ENCODE results near the gene MECP2. TPM values are rescaled to one million over a fixed set of nuclear protein-coding genes. Genes with fewer than 3 reads are reported as not detected.

Gene MECP2
- total RNA-seq, 2 donors from 2014 or later: 34.4 to 35.3 TPM

DNA sequence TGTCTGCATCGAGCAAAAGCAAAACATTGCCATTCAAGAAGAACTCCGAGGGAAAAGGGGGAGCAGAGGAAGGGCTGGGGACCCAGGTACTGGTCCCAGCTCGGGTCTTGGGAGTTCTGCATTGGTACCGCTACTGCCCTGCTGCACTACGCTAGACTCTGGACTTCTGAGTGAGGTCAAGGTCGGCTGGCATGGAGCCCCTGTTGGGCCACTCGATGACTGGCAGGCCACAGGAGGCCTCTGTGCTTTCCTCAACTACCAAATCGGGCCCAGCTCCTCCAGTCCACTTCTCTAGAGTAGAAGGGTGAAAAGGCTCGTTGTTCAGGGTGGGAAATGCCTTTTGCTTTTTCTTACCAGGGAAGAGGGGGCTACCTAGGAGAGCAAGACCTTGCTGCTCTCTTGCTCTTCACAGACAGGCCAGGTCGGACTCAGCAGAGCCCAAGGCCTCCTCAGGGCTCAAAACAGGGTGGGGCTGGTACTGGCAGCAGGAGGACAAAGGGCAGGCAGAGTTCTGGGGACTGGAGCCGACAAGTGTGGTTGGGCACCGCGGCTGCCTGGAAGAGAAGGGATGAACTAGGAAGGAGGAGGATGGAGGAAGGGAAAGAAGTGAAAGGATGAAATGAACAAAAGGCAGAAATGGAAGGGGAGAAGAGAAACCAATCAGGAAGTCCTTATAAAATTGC lies 68.9 kb downstream of the MECP2 start:
- no peak overlapping the region for H3K27ac Mint-ChIP-seq
- no peak for TF ChIP-seq CTCF (conservative IDR thresholded peaks at IDR 0.05)
- peaks cover 72% of the 10 kb centered on the region for H3K9me3 Mint-ChIP-seq
- H3K4me1 Mint-ChIP-seq: peaks cover 6% of the 10 kb centered on the region
- Histone ChIP-seq H3K9ac (ENCODE audit: extremely low read depth, low read length, poor library complexity, severe bottlenecking) (no peak overlapping the region), H3K4me1 (ENCODE audit: control insufficient read depth, insufficient read depth, low read length) (no peaks in the 10 kb centered on the region), H3K27me3 (ENCODE audit: control insufficient read depth, insufficient read depth, low read length, poor library complexity, severe bottlenecking) (no peaks in the 10 kb centered on the region), H3K4me3 (ENCODE audit: low read length) (no peak overlapping the region), H3K9me3 (ENCODE audit: control insufficient read depth, low read length) (no peaks in the 10 kb centered on the region), H3K27ac (ENCODE audit: low read depth, low read length) (no peak overlapping the region), H3K36me3 (ENCODE audit: control insufficient read depth, insufficient read depth, low read length) (peaks cover 7% of the 10 kb centered on the region)
- 94% methylated on average over 13 of the region's 13 CpGs; no CpG with 5 or more reads in 1 of the 2 experiments for WGBS, 2 experiments (ENCODE audit: insufficient coverage in 1 of 2, insufficient read length in 1 of 2)
- H3K27me3 Mint-ChIP-seq (ENCODE audit: insufficient read depth): no peaks in the 10 kb centered on the region
- DNase-seq: no peak
- H3K36me3 Mint-ChIP-seq (ENCODE audit: low read depth): peaks cover 29% of the 10 kb centered on the region
- no peak overlapping the region for H3K4me3 Mint-ChIP-seq

DNA sequence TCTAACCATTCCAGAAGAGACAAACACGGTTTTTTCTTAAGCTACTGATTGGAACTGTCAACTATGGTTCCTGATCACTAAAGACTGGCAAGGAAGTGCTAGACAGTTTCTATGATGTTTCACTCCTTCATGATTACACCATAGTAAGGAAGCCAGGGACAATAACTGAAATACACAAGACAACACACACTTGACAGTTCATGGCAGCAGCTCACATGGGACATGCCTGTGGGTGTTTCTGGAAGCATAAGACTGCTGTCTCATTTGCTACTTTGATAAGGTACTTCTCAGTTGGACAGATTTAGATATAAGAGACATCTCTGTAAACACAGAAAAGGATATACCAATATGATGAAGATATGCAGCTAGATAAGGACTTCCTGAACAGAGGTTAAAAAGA lies 69.5 kb downstream of the MECP2 start:
- 92 to 100% methylated on average over 1 of the region's 1 CpG for WGBS, 2 experiments (ENCODE audit: insufficient coverage in 1 of 2, insufficient read length in 1 of 2)
- Histone ChIP-seq H3K27ac (ENCODE audit: low read depth, low read length) (no peak overlapping the region), H3K4me1 (ENCODE audit: control insufficient read depth, insufficient read depth, low read length) (no peaks in the 10 kb centered on the region), H3K9ac (ENCODE audit: extremely low read depth, low read length, poor library complexity, severe bottlenecking) (no peak overlapping the region), H3K4me3 (ENCODE audit: low read length) (no peak overlapping the region), H3K27me3 (ENCODE audit: control insufficient read depth, insufficient read depth, low read length, poor library complexity, severe bottlenecking) (no peaks in the 10 kb centered on the region), H3K9me3 (ENCODE audit: control insufficient read depth, low read length) (no peaks in the 10 kb centered on the region), H3K36me3 (ENCODE audit: control insufficient read depth, insufficient read depth, low read length) (peaks cover 7% of the 10 kb centered on the region)
- Mint-ChIP-seq H3K9me3 (peaks cover 71% of the 10 kb centered on the region), H3K27ac (no peak overlapping the region), H3K27me3 (ENCODE audit: insufficient read depth) (no peaks in the 10 kb centered on the region), H3K4me3 (no peak overlapping the region), H3K4me1 (peaks cover 4% of the 10 kb centered on the region), H3K36me3 (ENCODE audit: low read depth) (peaks cover 29% of the 10 kb centered on the region)
- TF ChIP-seq CTCF (conservative IDR thresholded peaks at IDR 0.05): no peak
- no peak for DNase-seq

GRCh38 chrX:154027022-154027402 lies 70.5 kb downstream of the MECP2 start:
- Histone ChIP-seq H3K27me3 (ENCODE audit: control insufficient read depth, insufficient read depth, low read length, poor library complexity, severe bottlenecking) (no peaks in the 10 kb centered on the region), H3K27ac (ENCODE audit: low read depth, low read length) (no peak overlapping the region), H3K4me1 (ENCODE audit: control insufficient read depth, insufficient read depth, low read length) (no peaks in the 10 kb centered on the region), H3K9ac (ENCODE audit: extremely low read depth, low read length, poor library complexity, severe bottlenecking) (no peak overlapping the region), H3K9me3 (ENCODE audit: control insufficient read depth, low read length) (no peaks in the 10 kb centered on the region), H3K4me3 (ENCODE audit: low read length) (no peak overlapping the region), H3K36me3 (ENCODE audit: control insufficient read depth, insufficient read depth, low read length) (peaks cover 7% of the 10 kb centered on the region)
- no peak for TF ChIP-seq CTCF (conservative IDR thresholded peaks at IDR 0.05)
- peaks cover 74% of the 10 kb centered on the region for H3K9me3 Mint-ChIP-seq
- DNase-seq: no peak
- no peak overlapping the region for H3K4me3 Mint-ChIP-seq
- no peaks in the 10 kb centered on the region for H3K27me3 Mint-ChIP-seq (ENCODE audit: insufficient read depth)
- H3K36me3 Mint-ChIP-seq (ENCODE audit: low read depth): peaks cover 24% of the 10 kb centered on the region
- no peak overlapping the region for H3K27ac Mint-ChIP-seq
- peaks cover 7% of the 10 kb centered on the region for H3K4me1 Mint-ChIP-seq
- WGBS, 2 experiments (ENCODE audit: insufficient coverage in 1 of 2, insufficient read length in 1 of 2): 92% methylated on average over 6 of the region's 6 CpGs; no CpG with 5 or more reads in 1 of the 2 experiments

All from endodermal cell (in vitro differentiated cells).